ENCODE data around the gene KCNQ1. TPM values are rescaled to one million over a fixed set of nuclear protein-coding genes. Genes with fewer than 3 reads are reported as not detected.

The KCNQ1 gene
- total and polyA plus RNA-seq, 2 donors (not counting 1 experiment from before 2014, with no cell fraction given) = not detected

GRCh38 chr11:2694995-2695939 lies 250.5 kb downstream of the KCNQ1 start:
- no peak overlapping the region for H3K4me3 ChIP-seq (replicated peaks in 1 of 4; ENCODE audit: control extremely low read depth in 1 of 4, insufficient read depth in 1 of 4, low read depth in 3 of 4, low read length in 4 of 4)

GRCh38 chr11:2696455-2696854 lies 251.6 kb downstream of the KCNQ1 start:
- Histone ChIP-seq H3K27me3 (ENCODE audit: control insufficient read depth, insufficient read depth, low read length) (no peaks in the 10 kb centered on the region), H3K4me1 (ENCODE audit: control insufficient read depth, extremely low read depth, insufficient read depth, low read length) (peaks cover 2% of the 10 kb centered on the region), H4K20me1 (ENCODE audit: control insufficient read depth, extremely low read depth, insufficient read depth, low read length) (peaks cover 3% of the 10 kb centered on the region), H3K27ac (ENCODE audit: insufficient read depth, low read length) (no peak overlapping the region), H2AFZ (ENCODE audit: low read length) (no peak overlapping the region), H3K9me3 (ENCODE audit: control insufficient read depth, insufficient read depth, low read depth, low read length) (no peaks in the 10 kb centered on the region), H3K79me2 (ENCODE audit: control insufficient read depth, insufficient read depth, low read length) (peaks cover 75% of the 10 kb centered on the region), H3K4me3 (replicated peaks in 1 of 4; ENCODE audit: control extremely low read depth in 1 of 4, insufficient read depth in 1 of 4, low read depth in 3 of 4, low read length in 4 of 4) (peak overlapping the region in 2 of 4 experiments; percentile 6 to 94), H3K4me2 (ENCODE audit: extremely low read depth, insufficient read depth, low read length) (no peak overlapping the region), H3K9ac (ENCODE audit: insufficient read depth, low read length) (no peak overlapping the region), H3K36me3 (ENCODE audit: control insufficient read depth, insufficient read depth, low read length) (no peaks in the 10 kb centered on the region)
- TF ChIP-seq CTCF (conservative IDR thresholded peaks at IDR 0.05 in 1 of 2, IDR thresholded peaks at IDR 0.05 in 1 of 2; ENCODE audit: low read depth in 1 of 2, low read length in 2 of 2) = no peak
- no peak for TF ChIP-seq EZH2 (IDR thresholded peaks at IDR 0.05; ENCODE audit: low read length, missing control alignments)
- DNase-seq (ENCODE audit: low read depth in 2 of 2) = no peak

More at GRCh38 chr11:2694995-2695939, 250.5 kb downstream of the KCNQ1 start:
- Histone ChIP-seq H3K9ac (ENCODE audit: insufficient read depth, low read length) (no peak overlapping the region), H2AFZ (ENCODE audit: low read length) (no peak overlapping the region), H3K4me2 (ENCODE audit: extremely low read depth, insufficient read depth, low read length) (no peak overlapping the region), H3K4me1 (ENCODE audit: control insufficient read depth, extremely low read depth, insufficient read depth, low read length) (no peaks in the 10 kb centered on the region), H3K27ac (ENCODE audit: insufficient read depth, low read length) (no peak overlapping the region), H3K79me2 (ENCODE audit: control insufficient read depth, insufficient read depth, low read length) (peaks cover 77% of the 10 kb centered on the region), H4K20me1 (ENCODE audit: control insufficient read depth, extremely low read depth, insufficient read depth, low read length) (peaks cover 3% of the 10 kb centered on the region), H3K9me3 (ENCODE audit: control insufficient read depth, insufficient read depth, low read depth, low read length) (no peaks in the 10 kb centered on the region), H3K27me3 (ENCODE audit: control insufficient read depth, insufficient read depth, low read length) (no peaks in the 10 kb centered on the region), H3K36me3 (ENCODE audit: control insufficient read depth, insufficient read depth, low read length) (no peaks in the 10 kb centered on the region)
- DNase-seq (ENCODE audit: low read depth in 2 of 2) = no peak
- TF ChIP-seq EZH2 (IDR thresholded peaks at IDR 0.05; ENCODE audit: low read length, missing control alignments) = no peak
- no peak for TF ChIP-seq CTCF (conservative IDR thresholded peaks at IDR 0.05 in 1 of 2, IDR thresholded peaks at IDR 0.05 in 1 of 2; ENCODE audit: low read depth in 1 of 2, low read length in 2 of 2)

GRCh38 chr11:2697866-2698265 lies 253.1 kb downstream of the KCNQ1 start:
- Histone ChIP-seq H3K4me2 (ENCODE audit: extremely low read depth, insufficient read depth, low read length) (peak overlapping the region; percentile 82), H3K4me3 (replicated peaks in 1 of 4; ENCODE audit: control extremely low read depth in 1 of 4, insufficient read depth in 1 of 4, low read depth in 3 of 4, low read length in 4 of 4) (peak overlapping the region; percentile 45 to 94 (median 79)), H3K79me2 (ENCODE audit: control insufficient read depth, insufficient read depth, low read length) (peaks cover 61% of the 10 kb centered on the region), H3K9ac (ENCODE audit: insufficient read depth, low read length) (no peak overlapping the region), H3K27me3 (ENCODE audit: control insufficient read depth, insufficient read depth, low read length) (no peaks in the 10 kb centered on the region), H4K20me1 (ENCODE audit: control insufficient read depth, extremely low read depth, insufficient read depth, low read length) (no peaks in the 10 kb centered on the region), H2AFZ (ENCODE audit: low read length) (no peak overlapping the region), H3K4me1 (ENCODE audit: control insufficient read depth, extremely low read depth, insufficient read depth, low read length) (peaks cover 2% of the 10 kb centered on the region), H3K27ac (ENCODE audit: insufficient read depth, low read length) (no peak overlapping the region), H3K36me3 (ENCODE audit: control insufficient read depth, insufficient read depth, low read length) (no peaks in the 10 kb centered on the region), H3K9me3 (ENCODE audit: control insufficient read depth, insufficient read depth, low read depth, low read length) (no peaks in the 10 kb centered on the region)
- TF ChIP-seq CTCF (conservative IDR thresholded peaks at IDR 0.05 in 1 of 2, IDR thresholded peaks at IDR 0.05 in 1 of 2; ENCODE audit: low read depth in 1 of 2, low read length in 2 of 2) (no peak), EZH2 (IDR thresholded peaks at IDR 0.05; ENCODE audit: low read length, missing control alignments) (no peak)
- no peak for DNase-seq (ENCODE audit: low read depth in 2 of 2)

Data from fibroblast of lung (primary cell).